ENCODE measurements around the gene SKP2.

- TF ChIP-seq CTCF (IDR thresholded peaks at IDR 0.05; ENCODE audit: low read depth, low read length, poor library complexity, severe bottlenecking) (no peak), EZH2phosphoT487 (IDR thresholded peaks at IDR 0.05; ENCODE audit: borderline replicate concordance, low read length) (no peak)
These were observed 43.0 kb upstream of the SKP2 start for GRCh38 chr5:36108758-36109460.

All from DOHH2 (cell line).